ENCODE data around the gene BEX2.

Gene BEX2

DNA sequence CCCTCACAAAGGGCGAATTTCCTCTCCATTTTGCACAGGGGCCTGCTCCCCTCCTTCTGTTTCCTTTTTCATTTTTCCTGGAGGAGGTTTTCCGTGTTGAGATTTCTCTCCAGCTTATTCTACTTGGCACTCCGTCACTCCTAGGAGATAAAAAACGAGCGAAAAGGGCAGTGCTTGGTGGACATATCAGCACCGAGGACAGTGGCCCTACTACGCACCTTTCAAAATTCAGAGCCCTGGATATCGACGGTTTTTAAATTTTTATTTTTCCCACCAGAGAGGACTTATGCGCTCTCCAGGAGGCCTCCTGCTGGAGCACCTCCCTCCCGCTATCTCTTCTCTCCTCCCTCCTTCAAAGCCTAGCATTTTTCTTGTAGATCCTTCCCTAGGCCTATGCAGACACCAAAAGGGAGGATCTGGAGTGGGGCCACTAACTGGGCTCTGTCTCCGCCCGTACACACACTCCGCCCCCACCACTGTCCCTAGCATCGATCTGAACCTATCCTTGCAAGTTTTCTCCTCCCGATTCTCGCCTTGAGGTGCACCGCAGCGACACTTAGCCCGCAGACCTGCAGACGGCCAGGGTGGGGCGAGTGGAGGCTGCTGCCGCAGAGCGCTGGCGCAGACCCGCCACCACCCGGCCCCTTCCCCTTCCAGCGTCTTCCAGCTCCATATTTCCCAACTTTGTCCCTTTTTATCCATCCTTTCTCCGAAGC lies 37.0 kb upstream of the BEX2 start:
- no peaks in the 10 kb centered on the region for H3K27me3 ChIP-seq (replicated peaks)
- DNase-seq, result no peak
- no peak overlapping the region for H3K4me3 ChIP-seq (ENCODE audit: low read depth, low read length)
- no peaks in the 10 kb centered on the region for H3K36me3 ChIP-seq (replicated peaks)
- no peak overlapping the region for H3K27ac ChIP-seq
- no peak for TF ChIP-seq CTCF (IDR thresholded peaks at IDR 0.05; ENCODE audit: low read depth, low read length, missing control alignments)
- in situ Hi-C loops (cut with HindIII; ENCODE audit: low pct_ligation_motif_present, low sequenced_read_pairs), result no loop called here

DNA sequence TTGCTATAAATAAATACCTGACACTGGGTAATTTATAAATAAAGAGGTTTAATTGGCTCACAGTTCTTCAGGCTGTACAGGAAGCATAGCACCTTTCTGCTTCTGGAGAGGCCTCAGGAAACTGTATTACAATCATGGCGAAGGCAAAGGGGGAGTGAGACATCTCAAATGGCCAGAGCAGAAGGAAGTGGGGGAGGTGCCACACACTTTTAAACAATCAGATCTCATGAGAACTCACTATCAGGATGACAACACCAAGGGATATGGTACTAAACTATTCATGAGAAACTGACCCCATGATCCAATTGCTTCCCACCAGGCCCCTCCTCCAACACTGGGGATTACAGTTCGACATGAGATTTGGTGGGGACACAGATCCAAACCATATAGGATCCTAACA lies 33.8 kb upstream of the BEX2 start:
- in situ Hi-C loops (cut with HindIII; ENCODE audit: low pct_ligation_motif_present, low sequenced_read_pairs), result no loop called here
- H3K36me3 ChIP-seq (replicated peaks), result no peaks in the 10 kb centered on the region

DNA sequence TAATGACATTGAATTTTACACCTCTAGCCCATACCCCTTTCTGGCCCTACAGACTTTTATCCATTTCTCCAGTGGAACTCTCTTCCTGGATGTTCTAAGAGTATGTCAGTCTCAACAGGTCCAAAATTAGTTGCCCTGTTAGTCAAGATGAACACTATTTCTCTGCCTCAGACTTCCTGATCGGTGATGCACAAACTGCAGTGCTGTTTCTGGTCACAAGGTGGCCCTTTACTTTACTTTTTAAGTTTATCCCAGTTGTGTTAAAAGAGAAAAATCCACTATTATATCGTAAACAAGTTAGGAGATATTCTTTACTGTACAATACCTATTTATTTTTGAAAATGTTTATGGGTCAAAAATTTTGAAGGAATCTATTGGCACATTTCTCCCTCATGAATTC lies 32.3 kb upstream of the BEX2 start:
- TF ChIP-seq CTCF (IDR thresholded peaks at IDR 0.05; ENCODE audit: low read depth, low read length, missing control alignments), result peak; percentile 75
- Histone ChIP-seq H3K4me3 (ENCODE audit: low read depth, low read length) (no peak overlapping the region), H3K27me3 (replicated peaks) (no peaks in the 10 kb centered on the region), H3K36me3 (replicated peaks) (no peaks in the 10 kb centered on the region), H3K27ac (no peak overlapping the region)
- in situ Hi-C loops (cut with HindIII; ENCODE audit: low pct_ligation_motif_present, low sequenced_read_pairs), result no loop called here
- peak; percentile 42 for DNase-seq

More for the DNA sequence above, 33.8 kb upstream of the BEX2 start:
- Histone ChIP-seq H3K4me3 (ENCODE audit: low read depth, low read length) (no peak overlapping the region), H3K27me3 (replicated peaks) (no peaks in the 10 kb centered on the region), H3K27ac (no peak overlapping the region)
- TF ChIP-seq CTCF (IDR thresholded peaks at IDR 0.05; ENCODE audit: low read depth, low read length, missing control alignments), result no peak
- no peak for DNase-seq

DNA sequence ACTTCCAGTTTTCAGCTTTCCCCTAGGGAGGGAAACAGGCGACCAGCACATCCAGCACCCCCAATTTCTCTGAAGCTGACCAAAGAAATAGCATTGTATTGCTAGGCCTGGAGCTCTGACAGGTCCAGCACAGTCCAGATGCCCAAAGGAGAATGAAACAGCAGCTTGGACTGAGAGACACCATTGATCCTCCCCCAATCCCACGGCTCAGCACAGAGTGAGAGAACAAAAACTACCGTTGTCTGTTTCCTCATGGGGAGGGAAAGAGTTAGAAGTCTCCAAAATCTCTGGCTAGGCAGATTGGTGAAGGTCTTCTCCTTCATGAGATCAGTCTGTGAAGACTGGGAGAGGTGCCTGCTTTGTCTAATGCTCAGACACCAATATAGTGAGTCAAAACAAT lies 27.9 kb upstream of the BEX2 start:
- H3K4me3 ChIP-seq (ENCODE audit: low read depth, low read length), result no peak overlapping the region
- in situ Hi-C loops (cut with HindIII; ENCODE audit: low pct_ligation_motif_present, low sequenced_read_pairs), result no loop called here
- H3K36me3 ChIP-seq (replicated peaks), result no peaks in the 10 kb centered on the region
- DNase-seq, result no peak
- TF ChIP-seq CTCF (IDR thresholded peaks at IDR 0.05; ENCODE audit: low read depth, low read length, missing control alignments), result no peak
- H3K27ac ChIP-seq, result no peak overlapping the region
- no peaks in the 10 kb centered on the region for H3K27me3 ChIP-seq (replicated peaks)

- Histone ChIP-seq H3K4me3 (ENCODE audit: low read depth, low read length) (peak overlapping the region; percentile 53), H3K27me3 (replicated peaks) (no peaks in the 10 kb centered on the region), H3K36me3 (replicated peaks) (no peaks in the 10 kb centered on the region), H3K27ac (no peak overlapping the region)
- no peak for TF ChIP-seq CTCF (IDR thresholded peaks at IDR 0.05; ENCODE audit: low read depth, low read length, missing control alignments)
- in situ Hi-C loops (cut with HindIII; ENCODE audit: low pct_ligation_motif_present, low sequenced_read_pairs), result no loop called here
- no peak for DNase-seq
These were observed 20.0 kb upstream of the BEX2 start for GRCh38 chrX:103330681-103331288.

Measured in brain microvascular endothelial cell (primary cell).